HG03460 (cell line): ENCODE measurements around the gene SUPT3H.
"Not testable (repeated sequence)": the region's sequence is repeated elsewhere in the genome, so short reads cannot be mapped to it uniquely, and the experiment has no call there.

Source experiments
- ATAC-seq: cut with Tn5 transposase; IDR thresholded peaks from one replicate; pipeline ENCODE4 v1.9.1; 2021; ENCODE audit not compliant: unreplicated experiment

Gene SUPT3H

GRCh38 chr6:44920952-44921491, 456.7 kb downstream of the SUPT3H start:
- no peak for ATAC-seq

- no peak for ATAC-seq
Observed at GRCh38 chr6:44918671-44919296, 458.9 kb downstream of the SUPT3H start.

- ATAC-seq = no peak
Observed at GRCh38 chr6:44917430-44917829, 460.3 kb downstream of the SUPT3H start.

- no peak for ATAC-seq
Observed at GRCh38 chr6:44915111-44915510, 462.6 kb downstream of the SUPT3H start.

GRCh38 chr6:44914141-44914540, 463.6 kb downstream of the SUPT3H start:
- no peak for ATAC-seq

GRCh38 chr6:44906761-44907160, 471.0 kb downstream of the SUPT3H start:
- ATAC-seq = no peak

GRCh38 chr6:44900358-44900757, 477.4 kb downstream of the SUPT3H start:
- ATAC-seq = not testable (repeated sequence)

GRCh38 chr6:44898296-44898930, 479.3 kb downstream of the SUPT3H start:
- ATAC-seq = no peak

GRCh38 chr6:44897316-44897715, 480.4 kb downstream of the SUPT3H start:
- ATAC-seq = no peak

GRCh38 chr6:44896701-44897100, 481.0 kb downstream of the SUPT3H start:
- ATAC-seq = no peak

GRCh38 chr6:44892579-44892978, 485.2 kb downstream of the SUPT3H start:
- ATAC-seq = no peak

GRCh38 chr6:44879071-44879470, 498.7 kb downstream of the SUPT3H start:
- not testable (repeated sequence) for ATAC-seq

GRCh38 chr6:44876638-44877037, 501.1 kb downstream of the SUPT3H start:
- not testable (repeated sequence) for ATAC-seq

- ATAC-seq = peak; percentile 78
Observed at GRCh38 chr6:44869321-44869897, 508.3 kb downstream of the SUPT3H start.

- peak; percentile 10 for ATAC-seq
Observed at GRCh38 chr6:44868910-44869309, 508.8 kb downstream of the SUPT3H start.

GRCh38 chr6:44868335-44868668, 509.4 kb downstream of the SUPT3H start:
- no peak for ATAC-seq

- ATAC-seq = no peak
Observed at GRCh38 chr6:44867571-44868334, 510.0 kb downstream of the SUPT3H start.

GRCh38 chr6:44865184-44865583, 512.5 kb downstream of the SUPT3H start:
- not testable (repeated sequence) for ATAC-seq

GRCh38 chr6:44859901-44860410, 517.8 kb downstream of the SUPT3H start:
- no peak for ATAC-seq

- ATAC-seq = no peak
Observed at GRCh38 chr6:44858998-44859397, 518.7 kb downstream of the SUPT3H start.

- no peak for ATAC-seq
Observed at GRCh38 chr6:44856479-44856878, 521.3 kb downstream of the SUPT3H start.
